Renal cortex interstitium (tissue), 11 donors: ENCODE data around the gene SLC6A15. TPM values are rescaled to one million over a fixed set of nuclear protein-coding genes. Genes with fewer than 3 reads are reported as not detected.

Experiments used
- DNase-seq, 11 donors: peaks; one replicate each; pipeline ENCODE4 v3.0.0-alpha.2; 2013; ENCODE audit warnings: low read depth in 9 of 11, low spot score in 4 of 11; ENCODE audit errors: extremely low read depth in 1 of 11
- polyA plus RNA-seq, 3 donors: library from polyadenylated mRNA; unstranded; fragments of 120-200 nt; gene quantifications; one replicate each; pipeline ENCODE4 v1.2.1, GENCODE V29; 2013; ENCODE audit not compliant: insufficient read length in 3 of 3

Gene SLC6A15
- polyA plus RNA-seq, 3 donors = 0.53 to 0.80 (median 0.76) TPM

DNA sequence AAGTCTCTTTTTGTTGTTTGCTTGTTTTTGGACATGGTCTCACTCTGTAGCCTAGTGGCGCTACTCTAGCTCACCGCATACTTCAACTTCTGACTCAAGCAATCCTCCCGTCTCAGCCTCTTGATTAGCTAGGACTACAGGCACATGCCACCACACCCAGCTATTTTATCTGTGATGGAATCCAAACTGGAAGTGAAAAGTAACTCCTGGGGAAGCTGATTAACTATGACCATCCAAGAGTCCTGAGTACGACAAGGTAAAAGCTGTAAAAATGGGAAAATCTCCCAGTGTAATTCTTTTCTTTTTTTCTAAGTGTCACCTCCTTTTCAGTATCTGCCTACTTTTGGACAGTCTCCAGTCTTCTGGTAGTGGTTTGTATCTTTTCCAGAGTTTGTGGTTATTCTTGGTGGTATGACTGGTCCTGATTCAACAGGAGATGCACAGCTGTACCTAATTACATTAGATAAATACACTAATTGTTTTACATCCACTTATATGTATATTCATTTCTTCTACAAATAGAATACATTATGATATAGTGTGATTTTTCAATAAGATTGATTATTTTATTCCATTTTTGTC, 97.8 kb downstream of the SLC6A15 start:
- DNase-seq = no peak

DNA sequence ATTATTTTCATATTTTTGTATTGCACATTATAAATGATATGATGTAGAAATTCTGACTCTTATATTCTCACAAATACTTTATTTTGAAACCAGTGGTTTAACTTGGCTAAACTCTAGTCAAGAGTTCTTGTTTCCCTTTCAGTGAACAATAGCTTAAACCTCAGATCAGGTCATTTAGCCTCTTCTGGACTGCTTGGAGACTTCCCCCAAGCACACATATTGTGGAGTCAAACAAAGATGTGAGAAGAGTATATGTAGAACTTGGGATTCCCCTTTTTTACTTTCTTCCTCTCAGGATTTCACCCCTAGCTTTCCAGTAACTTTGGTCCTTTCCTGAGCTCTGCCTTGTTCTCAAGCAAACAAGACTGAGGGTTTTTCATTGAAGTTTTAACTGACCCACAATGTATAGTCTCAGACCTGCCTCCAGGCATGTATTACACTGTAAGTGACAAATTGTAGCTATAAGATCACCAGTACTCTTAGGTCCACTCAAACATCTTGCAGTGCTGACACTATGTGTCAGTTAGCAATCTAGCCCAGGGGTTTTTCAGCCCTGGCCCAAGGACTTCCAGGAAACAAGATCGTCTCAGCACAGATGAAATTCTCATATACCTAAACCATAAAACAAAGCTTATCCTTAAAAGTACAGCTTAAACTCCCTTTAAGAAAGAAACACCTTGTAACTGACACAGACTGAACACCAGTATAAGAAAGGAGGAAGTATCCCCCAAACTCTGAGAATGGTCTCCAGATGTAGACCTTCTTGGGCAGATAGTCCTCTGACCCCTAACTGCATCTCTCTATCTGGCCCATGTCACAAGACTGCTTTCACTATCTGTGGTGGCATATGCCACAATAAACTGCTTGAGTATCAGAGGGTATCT, 98.6 kb downstream of the SLC6A15 start:
- no peak for DNase-seq

DNA sequence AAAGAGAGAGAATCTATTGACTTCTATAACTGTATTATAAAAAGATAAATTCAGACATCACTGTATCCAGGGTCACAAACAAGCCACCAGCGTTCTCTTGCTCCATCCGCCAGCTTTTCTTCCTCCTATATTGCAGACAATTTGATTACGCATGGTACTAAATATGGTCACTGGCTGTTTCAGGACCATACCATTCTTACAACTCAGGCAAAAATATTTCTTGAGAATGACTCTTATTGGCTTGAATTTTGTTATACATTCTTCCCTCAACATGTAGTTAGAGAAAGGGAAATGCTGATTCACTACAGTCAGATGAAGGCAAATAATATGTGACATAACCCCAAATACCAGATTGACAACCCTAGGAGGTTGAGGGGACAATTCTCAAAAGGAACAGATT, 101.3 kb downstream of the SLC6A15 start:
- DNase-seq = no peak

DNA sequence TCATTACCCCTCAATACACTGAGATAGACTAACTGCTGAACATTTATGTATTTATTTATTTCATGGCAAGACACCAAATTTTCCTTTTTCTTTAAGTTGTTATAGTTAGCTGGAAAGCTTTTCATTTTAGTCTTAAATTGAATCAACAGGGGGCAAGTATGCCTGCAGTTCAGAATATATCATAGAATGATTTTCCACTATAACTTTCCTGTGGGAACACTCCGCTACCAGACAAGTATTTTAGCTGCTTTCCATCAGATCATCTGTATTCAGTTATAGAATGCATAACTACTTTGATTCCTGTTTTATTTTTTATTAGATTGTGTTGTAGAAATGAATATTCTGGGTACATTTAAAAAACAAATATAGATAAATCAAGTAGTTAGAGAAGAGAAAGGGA, 102.0 kb downstream of the SLC6A15 start:
- no peak for DNase-seq

Other genes with a start within 250 kb of the SLC6A15 start
- under 1 TPM; 0.32 to 0.85 (median 0.54) TPM for gene TSPAN19, start 123.5 kb upstream of the SLC6A15 start, polyA plus RNA-seq
- gene LRRIQ1, start 123.6 kb upstream of the SLC6A15 start, polyA plus RNA-seq = 10 to 100 TPM; 31.2 to 39.9 (median 35.8) TPM